ENCODE results near the gene SNED1. TPM values are rescaled to one million over a fixed set of nuclear protein-coding genes. Genes with fewer than 3 reads are reported as not detected.
A peak's percentile ranks its signal among the peaks of the same experiment; 100 is the strongest.

SNED1 gene
- total and polyA plus RNA-seq, 9 donors, result 16.7 to 69.5 (median 38.9) TPM

DNA sequence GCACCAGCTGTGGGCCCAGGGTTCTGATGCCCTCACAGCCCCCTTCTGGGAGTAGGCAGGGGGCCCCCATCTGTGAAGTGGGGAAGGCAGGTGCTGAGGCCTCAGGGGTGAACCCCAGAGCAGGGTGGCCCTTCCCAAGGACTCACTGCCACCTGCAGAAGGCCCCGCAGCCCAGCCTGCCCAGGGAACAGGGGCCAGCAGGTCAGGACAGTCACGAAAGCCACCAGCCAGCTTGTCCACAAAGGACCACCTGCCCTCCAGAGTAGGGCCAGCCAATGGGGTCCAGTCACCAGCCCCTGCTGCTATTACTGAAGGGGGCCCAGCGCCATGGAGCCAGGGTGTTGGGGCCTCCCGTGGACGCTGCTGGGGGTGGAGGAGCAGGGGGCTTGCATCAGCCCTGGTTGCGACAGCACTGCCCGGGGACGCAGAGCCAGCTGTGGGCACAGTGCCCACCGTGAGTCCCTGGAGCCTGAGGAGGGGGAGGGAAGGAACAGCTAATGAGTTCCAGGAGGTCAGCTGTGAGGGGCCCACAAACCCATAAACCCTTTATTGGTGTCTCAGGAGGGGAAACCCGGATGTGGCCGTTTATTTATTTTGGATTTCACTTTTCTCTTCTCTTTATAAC is 11.5 kb upstream of the SNED1 start:
- peaks cover 0 to 3% of the 10 kb centered on the region in 2 donors for H3K9me3 ChIP-seq
- no peak overlapping the region for H3K4me3 ChIP-seq
- no peaks in the 10 kb centered on the region for H3K36me3 ChIP-seq
- intact Hi-C loops (cut with DNase I), result no loop called here
- H3K27ac ChIP-seq, result no peak overlapping the region
- TF ChIP-seq, protein P1, sequence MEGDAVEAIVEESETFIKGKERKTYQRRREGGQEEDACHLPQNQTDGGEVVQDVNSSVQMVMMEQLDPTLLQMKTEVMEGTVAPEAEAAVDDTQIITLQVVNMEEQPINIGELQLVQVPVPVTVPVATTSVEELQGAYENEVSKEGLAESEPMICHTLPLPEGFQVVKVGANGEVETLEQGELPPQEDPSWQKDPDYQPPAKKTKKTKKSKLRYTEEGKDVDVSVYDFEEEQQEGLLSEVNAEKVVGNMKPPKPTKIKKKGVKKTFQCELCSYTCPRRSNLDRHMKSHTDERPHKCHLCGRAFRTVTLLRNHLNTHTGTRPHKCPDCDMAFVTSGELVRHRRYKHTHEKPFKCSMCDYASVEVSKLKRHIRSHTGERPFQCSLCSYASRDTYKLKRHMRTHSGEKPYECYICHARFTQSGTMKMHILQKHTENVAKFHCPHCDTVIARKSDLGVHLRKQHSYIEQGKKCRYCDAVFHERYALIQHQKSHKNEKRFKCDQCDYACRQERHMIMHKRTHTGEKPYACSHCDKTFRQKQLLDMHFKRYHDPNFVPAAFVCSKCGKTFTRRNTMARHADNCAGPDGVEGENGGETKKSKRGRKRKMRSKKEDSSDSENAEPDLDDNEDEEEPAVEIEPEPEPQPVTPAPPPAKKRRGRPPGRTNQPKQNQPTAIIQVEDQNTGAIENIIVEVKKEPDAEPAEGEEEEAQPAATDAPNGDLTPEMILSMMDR (IDR thresholded peaks at IDR 0.05), result no peak
- no peak for TF ChIP-seq POLR2A (IDR thresholded peaks at IDR 0.05)
- no peak for TF ChIP-seq EP300 (IDR thresholded peaks at IDR 0.05)
- H3K4me1 ChIP-seq (ENCODE audit: insufficient read depth), result peaks cover 11% of the 10 kb centered on the region
- H3K27me3 ChIP-seq, result no peaks in the 10 kb centered on the region
- WGBS, 3 donors, result 47 to 51% (median 51%) methylated on average over 10 to 11 of the region's 11 CpGs
- DNase-seq, result peak; percentile 14 to 53 (median 31)

DNA sequence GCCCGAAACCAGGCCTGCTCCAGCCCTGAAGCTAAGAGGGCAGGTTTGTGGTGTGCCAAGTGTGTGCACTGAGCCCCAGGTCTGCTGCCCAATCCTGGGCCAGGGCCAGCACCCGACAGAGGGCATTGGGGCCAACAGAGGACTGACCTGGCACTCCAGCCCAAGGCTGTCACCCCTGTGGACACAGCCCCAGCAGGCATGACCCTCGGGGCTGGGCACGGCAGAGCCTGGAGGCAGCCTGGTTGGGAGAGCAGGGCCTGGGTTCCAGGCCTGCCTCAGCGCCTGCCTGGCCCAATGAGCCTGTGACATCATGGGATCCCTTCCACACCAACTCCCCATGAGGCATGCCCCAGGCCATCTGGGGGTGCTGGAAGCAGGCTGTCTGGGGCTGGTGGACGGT is 10.8 kb upstream of the SNED1 start:
- Histone ChIP-seq H3K36me3 (no peaks in the 10 kb centered on the region), H3K9me3 (peaks cover 0 to 3% of the 10 kb centered on the region in 2 donors), H3K27ac (no peak overlapping the region), H3K4me1 (ENCODE audit: insufficient read depth) (peaks cover 14% of the 10 kb centered on the region), H3K4me3 (no peak overlapping the region), H3K27me3 (no peaks in the 10 kb centered on the region)
- TF ChIP-seq, protein P1 (IDR thresholded peaks at IDR 0.05), result no peak
- no peak for TF ChIP-seq POLR2A (IDR thresholded peaks at IDR 0.05)
- TF ChIP-seq EP300 (IDR thresholded peaks at IDR 0.05), result no peak
- WGBS, 3 donors, result 89 to 95% (median 94%) methylated on average over 6 of the region's 6 CpGs
- peak in 3 of 5 donors; percentile 8 to 17 (median 16) for DNase-seq
- intact Hi-C loops (cut with DNase I), result no loop called here

DNA sequence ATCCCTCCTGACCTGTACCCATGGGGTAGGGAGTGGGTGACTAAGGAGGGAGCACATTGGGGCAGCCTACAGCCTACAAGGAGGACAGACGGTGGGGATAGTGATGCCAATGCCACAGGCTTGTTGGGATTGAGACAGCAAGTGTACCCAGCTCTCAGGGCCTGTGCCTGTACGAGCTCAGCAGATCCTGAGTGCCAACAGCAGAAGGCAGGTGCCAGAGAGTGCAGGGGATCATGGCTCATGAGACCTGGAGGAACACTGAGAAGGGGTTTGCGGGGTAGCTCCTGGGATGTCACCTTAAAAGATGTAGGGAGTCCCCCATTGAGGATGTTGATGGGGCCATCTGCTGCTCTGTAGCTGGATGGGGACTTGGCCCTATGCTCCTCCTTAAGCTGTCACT is 10.3 kb upstream of the SNED1 start:
- Histone ChIP-seq H3K4me3 (no peak overlapping the region), H3K27ac (no peak overlapping the region), H3K27me3 (no peaks in the 10 kb centered on the region), H3K36me3 (no peaks in the 10 kb centered on the region), H3K4me1 (ENCODE audit: insufficient read depth) (peaks cover 14% of the 10 kb centered on the region), H3K9me3 (peaks cover 0 to 3% of the 10 kb centered on the region in 2 donors)
- TF ChIP-seq, protein P1 (IDR thresholded peaks at IDR 0.05), result no peak
- WGBS, 3 donors, result 96 to 98% (median 97%) methylated on average over 3 of the region's 3 CpGs
- DNase-seq, result peak in 3 of 5 donors; percentile 16 to 21 (median 20)
- intact Hi-C loops (cut with DNase I), result no loop called here

DNA sequence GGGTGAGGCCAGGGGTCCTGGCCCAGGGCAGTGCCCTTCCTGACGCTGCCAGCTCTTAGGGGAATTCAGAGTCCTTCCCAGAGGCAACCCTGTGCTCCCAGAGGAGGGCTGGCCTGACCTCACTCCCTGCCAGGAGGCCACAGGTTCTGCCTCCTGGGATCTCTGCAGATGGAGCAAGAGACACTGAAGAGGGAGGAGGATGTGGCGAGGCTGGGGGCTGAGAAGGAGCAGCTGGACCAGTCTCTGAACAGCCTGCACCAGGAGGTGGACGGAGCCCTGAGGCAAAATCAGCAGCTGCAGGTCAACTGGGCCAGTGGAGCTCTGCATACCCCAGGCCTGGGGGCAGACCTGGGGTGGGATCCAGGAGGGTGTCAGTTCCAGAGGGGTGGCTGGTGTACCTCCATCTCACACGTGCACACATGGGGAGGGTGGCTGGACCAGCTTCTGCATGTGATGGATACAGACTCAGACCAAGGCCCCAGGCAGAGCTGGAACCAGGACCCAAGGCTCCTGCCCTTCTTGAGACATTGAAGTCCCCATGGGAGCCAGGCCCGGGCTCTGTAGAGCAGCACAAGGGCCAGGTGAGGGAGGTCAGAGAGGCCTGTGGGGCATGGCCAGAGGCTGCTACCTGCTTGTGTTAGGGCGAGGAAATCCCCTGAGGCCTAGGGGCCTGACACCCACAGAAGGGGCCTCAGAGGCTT is 9.7 kb upstream of the SNED1 start:
- Histone ChIP-seq H3K9me3 (peaks cover 0 to 3% of the 10 kb centered on the region in 2 donors), H3K4me3 (no peak overlapping the region), H3K4me1 (ENCODE audit: insufficient read depth) (peaks cover 18% of the 10 kb centered on the region), H3K27me3 (no peaks in the 10 kb centered on the region), H3K27ac (no peak overlapping the region), H3K36me3 (no peaks in the 10 kb centered on the region)
- no peak for TF ChIP-seq POLR2A (IDR thresholded peaks at IDR 0.05)
- no peak for TF ChIP-seq EP300 (IDR thresholded peaks at IDR 0.05)
- TF ChIP-seq, protein P1 (IDR thresholded peaks at IDR 0.05), result no peak
- 90 to 93% (median 92%) methylated on average over 5 to 6 of the region's 6 CpGs for WGBS, 3 donors
- peak in 2 of 5 donors; percentile 7 to 18 for DNase-seq
- intact Hi-C loops (cut with DNase I), result no loop called here
